Right kidney (tissue), 1 donor: ENCODE data around the gene RBM10.

Source experiments
- DNase-seq: peaks from one replicate; pipeline ENCODE4 v3.0.0-alpha.2; 2016

RBM10 gene

GRCh38 chrX:47175588-47175980 is 30.6 kb downstream of the RBM10 start:
- DNase-seq = no peak

DNA sequence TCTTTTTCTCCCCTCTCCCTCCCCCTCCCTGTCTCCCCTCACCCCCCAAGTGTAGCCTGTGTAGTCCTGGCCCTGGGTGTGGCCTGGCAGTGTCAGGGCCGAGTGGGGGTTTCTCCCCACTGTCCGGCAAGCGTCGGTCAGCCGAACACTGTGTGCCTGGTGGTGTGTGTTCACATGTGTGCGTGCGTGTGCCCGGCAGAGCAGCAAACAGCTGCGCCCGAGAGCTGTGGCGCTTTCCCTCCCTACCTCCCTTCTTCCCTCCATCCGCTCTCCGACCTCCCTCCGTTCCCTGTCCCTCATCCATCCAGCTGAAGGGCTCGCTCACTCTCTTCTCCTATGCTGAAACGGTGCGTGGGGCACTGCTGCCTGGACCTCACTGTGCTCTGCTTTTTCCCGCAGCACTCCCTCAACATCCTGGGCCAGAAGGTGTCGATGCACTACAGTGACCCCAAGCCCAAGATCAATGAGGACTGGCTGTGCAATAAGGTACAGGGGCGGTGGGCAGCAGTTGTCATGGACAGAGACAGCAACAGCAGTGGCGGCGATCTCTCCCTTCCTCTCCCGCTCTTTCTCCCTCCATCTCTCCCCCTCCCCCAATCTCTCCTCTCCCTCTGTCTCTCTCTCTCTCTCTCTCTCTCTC is 31.2 kb downstream of the RBM10 start:
- no peak for DNase-seq

DNA sequence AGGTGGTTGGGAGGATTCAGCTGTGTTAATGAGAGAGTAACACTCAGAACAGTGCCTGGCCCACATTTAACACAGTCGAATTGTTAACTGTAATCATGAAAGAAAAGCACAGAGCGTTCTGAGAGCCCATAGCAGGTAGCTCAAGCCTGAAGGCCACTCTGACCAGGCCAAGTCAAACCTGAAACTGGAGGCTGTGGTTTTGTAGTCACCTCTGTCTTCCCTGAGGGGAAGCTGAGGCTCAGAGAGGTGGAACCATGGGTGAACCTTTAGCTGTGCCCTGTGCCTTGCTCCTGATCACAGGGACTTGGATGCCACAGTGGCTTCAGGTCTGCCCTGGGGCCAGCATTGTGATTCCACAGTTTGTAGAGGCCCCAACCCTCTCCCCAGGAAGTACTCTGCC is 32.1 kb downstream of the RBM10 start:
- no peak for DNase-seq

- DNase-seq = no peak
Measured at GRCh38 chrX:47178337-47178736, 33.3 kb downstream of the RBM10 start.

DNA sequence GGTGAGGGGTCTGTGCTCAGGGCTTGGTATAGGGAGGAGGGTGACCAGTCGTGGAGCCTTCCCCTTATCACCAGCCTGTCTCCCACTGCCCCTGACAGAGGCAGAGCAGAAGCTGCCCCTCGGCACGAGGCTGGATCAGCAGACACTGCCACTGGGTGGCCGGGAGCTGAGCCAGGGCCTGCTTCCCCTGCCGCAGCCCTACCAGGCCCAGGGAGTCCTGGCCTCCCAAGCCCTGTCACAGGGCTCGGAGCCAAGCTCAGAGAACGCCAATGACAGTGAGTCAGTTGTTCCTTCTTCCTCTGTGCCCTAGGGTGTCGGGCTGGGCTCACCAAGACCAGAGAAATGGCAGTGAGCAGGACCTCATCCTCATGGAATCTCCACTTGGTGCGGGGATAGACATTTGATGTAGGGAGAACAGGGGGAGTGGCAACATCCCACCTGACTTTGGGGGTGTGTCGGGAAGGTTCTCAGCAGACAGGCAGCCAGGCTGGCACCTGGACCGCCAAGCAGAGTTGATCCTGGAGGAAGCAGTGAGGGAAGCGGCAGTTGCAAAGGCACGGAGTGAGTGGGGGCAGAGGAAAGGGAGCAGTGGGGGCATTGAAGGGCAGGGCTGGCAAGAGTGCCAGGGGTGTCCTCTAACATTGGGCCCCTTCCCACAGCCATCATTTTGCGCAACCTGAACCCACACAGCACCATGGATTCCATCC is 34.4 kb downstream of the RBM10 start:
- DNase-seq = no peak

GRCh38 chrX:47179928-47180255 is 34.9 kb downstream of the RBM10 start:
- no peak for DNase-seq

DNA sequence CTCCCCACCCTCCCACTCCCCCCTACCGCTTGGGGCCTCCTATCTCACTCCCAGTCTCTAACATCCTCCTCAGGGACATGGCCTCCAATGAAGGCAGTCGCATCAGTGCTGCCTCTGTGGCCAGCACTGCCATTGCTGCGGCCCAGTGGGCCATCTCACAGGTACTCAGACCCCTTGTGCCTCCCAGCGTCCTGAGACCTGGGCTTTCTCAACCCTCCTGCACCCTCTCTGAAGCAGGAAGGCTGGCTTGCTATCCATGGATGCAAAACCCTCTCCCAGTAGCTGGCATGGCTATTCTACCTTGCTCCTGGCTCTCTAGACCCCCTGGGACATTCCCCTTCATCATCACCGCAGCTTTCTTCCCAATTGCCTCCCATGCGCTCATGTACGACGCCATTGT is 35.3 kb downstream of the RBM10 start:
- no peak for DNase-seq

GRCh38 chrX:47181301-47181700 is 36.3 kb downstream of the RBM10 start:
- DNase-seq = no peak

DNA sequence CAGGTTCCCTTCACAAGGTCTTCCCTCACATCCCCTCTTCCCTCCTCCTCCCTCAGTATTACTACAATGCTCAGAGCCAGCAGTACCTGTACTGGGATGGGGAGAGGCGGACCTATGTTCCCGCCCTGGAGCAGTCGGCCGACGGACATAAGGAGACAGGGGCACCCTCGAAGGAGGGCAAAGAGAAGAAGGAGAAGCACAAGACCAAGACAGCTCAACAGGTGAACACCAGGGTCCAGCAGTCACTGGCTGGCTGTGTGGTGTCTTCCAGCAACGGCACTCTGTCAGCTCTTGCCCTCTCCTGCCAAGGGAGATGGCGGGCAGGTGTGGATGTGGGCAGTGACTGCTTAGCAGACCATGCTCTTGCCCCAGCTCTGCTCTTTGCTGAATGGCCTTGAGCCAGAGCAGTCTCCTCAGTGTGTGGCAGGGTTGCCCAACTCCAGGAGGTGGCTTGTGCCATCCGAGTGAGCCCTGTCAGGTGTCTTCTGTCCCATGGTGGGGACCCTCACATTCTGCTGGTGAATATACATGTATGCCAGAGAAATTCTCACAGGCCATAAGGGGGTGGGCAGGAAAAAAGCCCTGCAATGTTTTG is 37.2 kb downstream of the RBM10 start:
- no peak for DNase-seq

- DNase-seq = no peak
Measured at GRCh38 chrX:47184486-47184885, 39.5 kb downstream of the RBM10 start.

- DNase-seq = no peak
Measured at GRCh38 chrX:47185241-47185640, 40.2 kb downstream of the RBM10 start.

DNA sequence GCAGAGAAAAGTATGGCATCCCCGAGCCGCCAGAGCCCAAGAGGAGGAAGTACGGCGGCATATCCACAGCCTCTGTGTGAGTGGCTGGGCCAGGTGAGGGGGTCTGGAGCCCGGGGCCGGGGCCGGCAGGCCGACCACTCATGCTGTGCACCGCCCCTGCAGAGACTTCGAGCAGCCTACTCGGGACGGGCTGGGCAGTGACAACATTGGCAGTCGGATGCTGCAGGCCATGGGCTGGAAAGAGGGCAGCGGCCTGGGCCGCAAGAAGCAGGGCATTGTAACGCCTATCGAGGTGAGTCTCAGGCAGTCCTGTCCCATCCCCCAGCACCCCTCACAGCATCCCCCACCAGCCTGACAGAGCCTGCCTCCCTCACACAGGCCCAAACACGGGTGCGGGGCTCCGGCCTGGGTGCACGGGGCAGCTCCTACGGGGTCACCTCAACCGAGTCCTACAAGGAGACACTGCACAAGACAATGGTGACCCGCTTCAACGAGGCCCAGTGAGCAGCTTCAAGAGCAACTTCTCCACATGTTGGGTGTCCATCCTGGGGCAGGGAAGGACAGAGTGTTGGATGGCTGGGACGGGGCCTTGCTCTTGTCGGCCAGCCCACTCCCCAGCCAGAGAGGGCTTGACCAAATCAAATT is 41.2 kb downstream of the RBM10 start:
- no peak for DNase-seq

DNA sequence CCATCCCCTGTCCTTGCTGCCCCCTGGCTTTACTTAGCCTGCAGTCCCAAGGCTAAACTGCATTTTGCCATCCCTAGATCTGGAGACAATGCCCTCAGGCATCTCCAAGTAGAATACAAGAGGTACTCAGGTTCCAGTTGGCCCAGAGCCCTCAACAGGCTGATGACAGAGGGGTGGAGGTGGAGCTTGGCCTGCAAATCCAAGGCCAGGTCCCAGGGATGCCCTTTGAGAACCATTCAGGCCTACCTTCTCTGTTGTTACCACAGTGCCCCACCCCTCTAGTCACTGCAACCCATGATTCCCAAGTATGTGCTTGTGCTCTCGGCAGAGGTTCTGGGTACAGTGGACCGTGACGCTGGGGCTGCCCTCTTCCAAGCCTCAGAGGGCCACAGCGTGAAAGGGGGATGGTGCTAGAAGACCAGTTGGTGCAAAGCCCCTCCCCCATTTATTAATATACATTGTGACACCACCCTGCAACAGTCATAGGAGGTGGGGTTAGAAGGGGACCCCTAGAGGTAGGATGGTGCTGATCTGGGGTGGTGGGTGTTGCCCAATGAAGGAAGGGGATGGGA is 42.2 kb downstream of the RBM10 start:
- no peak for DNase-seq

DNA sequence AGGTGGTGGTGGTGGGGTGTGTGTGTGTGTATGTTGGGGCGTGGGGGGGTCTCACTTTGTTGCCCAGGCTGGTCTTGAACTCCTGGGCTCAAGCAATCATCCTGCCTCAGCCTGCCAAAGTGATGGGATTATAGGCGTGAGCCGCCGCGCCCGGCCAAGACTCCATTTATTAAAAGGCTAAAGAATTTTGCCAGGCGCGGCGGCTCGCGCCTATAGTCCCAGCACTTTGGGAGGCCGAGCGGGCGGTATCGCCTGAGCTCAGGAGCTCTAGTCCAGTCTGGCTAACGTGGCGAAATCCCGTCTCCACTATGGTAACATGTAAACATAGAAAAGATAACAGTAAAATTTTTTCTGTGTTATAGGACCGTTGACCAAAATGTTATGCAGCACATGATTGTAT is 44.9 kb downstream of the RBM10 start:
- no peak for DNase-seq

DNA sequence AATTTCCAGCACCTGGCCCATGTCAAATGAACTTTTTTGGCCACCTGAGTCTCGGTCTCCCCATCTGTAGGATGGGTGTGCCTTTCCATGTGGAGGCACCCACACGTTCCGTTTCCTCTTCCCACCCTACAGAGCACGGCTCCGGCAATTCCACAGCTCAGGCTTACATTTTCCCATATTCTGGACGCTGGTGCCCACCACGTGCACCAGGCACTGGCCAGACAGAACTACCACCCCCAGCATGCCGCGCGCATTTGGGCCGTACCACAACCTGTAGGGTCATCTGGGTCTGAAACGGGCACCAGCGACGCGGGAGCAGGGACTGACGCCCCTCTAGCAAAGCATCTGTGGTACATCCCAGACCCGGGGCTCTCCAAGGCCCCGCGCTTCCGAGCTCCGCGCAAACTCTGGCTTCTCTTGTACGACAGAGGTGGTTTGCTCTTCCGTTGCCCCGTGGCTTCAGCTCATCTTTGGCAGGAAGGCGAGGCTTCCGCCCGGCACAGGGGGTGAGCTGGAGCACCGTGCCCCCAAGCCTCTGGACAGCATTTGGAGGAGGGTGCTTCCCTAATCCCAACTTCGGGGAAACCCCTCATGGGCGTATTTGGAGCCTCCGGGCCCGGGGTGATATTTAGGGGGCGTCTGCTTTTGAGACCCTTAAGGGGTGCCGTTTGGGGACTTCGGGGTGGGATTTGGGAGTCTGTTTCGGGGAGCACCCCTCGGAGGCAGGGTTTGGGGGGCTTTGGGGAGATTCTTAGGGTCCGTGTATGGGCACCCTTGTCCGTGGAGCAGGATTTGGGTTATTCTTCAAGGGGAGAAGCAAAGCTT is 45.6 kb downstream of the RBM10 start:
- DNase-seq = peak; percentile 58

GRCh38 chrX:47191331-47191730 is 46.3 kb downstream of the RBM10 start:
- DNase-seq = peak; percentile 43

GRCh38 chrX:47191806-47192401 is 46.9 kb downstream of the RBM10 start:
- DNase-seq = no peak

DNA sequence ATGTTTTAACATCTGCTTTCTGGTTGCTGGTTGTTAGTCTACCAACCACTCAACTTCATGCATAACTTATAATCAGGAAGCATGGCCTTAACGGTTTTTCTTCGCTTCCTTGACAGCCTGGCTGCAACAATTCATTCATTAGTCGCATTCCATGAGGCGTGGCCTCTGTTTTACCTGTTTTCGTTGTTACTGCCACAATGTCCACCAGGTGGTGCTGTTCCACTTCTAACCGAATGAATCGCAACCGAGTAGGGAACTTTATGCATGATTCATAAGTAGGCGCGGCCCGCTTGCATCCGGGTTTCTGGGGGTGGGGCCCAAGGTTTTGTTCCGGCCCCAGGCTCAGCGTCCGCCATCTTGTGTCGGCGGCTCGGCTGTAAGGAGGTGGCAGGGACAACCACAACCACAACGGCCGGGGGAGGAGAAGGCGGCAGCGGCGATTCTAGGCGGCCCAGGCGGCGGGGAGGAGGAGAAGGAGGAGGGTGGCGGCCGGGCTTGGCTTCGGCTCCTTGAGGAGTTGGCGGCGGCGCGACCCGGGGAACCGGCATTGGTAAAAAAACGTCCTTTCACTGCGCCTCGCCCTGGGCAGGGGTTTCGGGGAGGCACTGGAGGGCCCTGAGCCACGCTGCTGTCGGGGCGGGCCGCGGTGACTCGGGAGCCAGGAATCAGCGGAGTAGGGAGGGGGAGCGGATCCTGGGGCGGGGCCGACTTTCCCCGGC is 48.6 kb downstream of the RBM10 start, which contains the start of gene UBA1:
Gene UBA1, plus strand, starts transcription at position 355 of the 719 bp plus-strand sequence. CDS start 4,974 bp downstream, outside the sequence.
- DNase-seq = peak; percentile 67

GRCh38 chrX:47194194-47194787 is 49.3 kb downstream of the RBM10 start:
- DNase-seq = no peak

DNA sequence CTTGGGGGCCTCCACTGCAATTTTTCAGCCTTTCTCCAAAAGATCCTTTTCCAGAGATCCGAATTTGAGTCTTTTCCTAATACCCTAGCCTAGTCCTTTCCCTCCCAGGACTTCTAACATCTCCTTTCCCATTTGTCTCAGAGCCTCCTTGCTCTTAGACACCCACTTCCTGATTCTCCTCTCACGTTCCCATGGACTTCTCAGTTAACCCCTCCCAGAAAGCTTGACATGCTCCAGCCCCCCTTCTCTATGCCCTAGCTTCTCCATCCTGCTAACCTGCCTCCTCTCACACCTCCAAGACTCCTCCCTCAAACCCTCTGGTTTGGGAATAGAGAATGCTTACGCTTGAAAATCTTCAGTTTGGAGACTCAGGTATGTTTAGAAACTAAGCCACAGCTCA is 51.1 kb downstream of the RBM10 start:
- DNase-seq = no peak

GRCh38 chrX:47197526-47197925 is 52.5 kb downstream of the RBM10 start:
- no peak for DNase-seq
